Stimulated activated CD8-positive, alpha-beta memory T cell treated with anti-CD3 and anti-CD28 coated beads, Interleukin-7, amount 100 ng/mL, for 24 hours (primary cell): ENCODE results near the gene TRIM8.
"Not testable (repeated sequence)": the region's sequence is repeated elsewhere in the genome, so short reads cannot be mapped to it uniquely, and the experiment has no call there.

Source experiments
- DNase-seq: peaks from one replicate; pipeline ENCODE4 v3.0.0-alpha.2; 2020; ENCODE audit warnings: low read depth

Gene TRIM8

DNA sequence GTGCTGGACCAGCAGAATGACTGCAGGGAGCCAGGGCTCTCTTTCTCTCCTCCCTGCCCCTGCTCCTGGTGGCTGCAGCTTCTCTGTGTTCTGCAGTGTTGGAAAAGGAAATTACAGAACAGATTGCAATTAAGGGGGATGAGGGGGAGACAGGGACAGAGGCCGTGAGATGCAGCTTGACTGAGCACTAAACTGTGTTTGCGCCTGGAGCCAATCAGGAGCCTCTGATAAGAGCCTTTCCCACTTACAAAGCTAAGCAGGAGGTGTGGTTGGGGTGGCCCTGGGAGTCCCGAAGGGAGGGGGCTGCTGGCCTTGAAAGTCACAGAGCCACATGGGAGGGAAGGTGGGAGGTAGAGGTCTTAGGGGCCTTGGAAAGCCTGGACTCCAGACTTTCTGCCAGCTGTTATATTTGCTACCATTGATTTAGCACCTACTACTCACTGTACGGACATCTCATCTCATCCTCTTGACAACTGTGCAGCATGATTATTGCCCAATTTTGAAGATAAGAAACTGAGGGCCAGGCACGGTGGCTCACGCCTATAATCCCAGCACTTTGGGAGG, 26.7 kb downstream of the TRIM8 start:
- DNase-seq = no peak

- DNase-seq = no peak
These were observed 29.0 kb downstream of the TRIM8 start for GRCh38 chr10:102673236-102673818.

DNA sequence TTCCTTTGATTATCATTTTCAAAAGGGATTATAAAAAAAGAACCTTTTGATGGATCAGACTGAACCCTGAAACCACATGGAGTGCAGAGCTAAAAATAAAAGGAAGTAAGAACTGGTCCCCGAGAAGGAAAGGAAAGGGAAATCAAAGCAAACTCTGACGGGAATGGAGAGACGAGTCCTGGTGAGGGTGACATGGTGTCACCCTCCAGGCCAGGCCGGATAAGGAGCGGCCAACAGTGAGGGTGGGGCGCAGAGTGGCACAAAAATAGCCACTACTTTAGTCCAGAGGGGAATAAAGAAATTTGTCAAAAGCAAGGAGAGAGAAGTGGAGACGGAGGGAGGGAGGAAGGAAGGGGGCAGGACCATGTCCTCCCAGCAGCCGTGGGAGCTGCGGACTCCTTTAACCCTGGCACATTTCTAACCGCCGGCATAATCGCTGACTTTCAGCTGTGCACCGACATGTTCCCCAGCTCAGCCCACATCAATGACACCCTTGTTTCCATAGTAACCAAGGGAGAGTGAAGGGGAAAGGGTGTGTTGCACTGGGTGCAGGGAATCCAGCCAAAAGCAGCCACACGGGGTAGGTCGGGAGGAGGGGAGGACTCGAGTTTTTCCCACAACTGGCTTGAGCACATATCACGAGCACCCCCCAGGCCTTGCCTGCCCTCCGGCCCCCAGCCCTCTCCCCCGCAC, 29.7 kb downstream of the TRIM8 start:
- no peak for DNase-seq

DNA sequence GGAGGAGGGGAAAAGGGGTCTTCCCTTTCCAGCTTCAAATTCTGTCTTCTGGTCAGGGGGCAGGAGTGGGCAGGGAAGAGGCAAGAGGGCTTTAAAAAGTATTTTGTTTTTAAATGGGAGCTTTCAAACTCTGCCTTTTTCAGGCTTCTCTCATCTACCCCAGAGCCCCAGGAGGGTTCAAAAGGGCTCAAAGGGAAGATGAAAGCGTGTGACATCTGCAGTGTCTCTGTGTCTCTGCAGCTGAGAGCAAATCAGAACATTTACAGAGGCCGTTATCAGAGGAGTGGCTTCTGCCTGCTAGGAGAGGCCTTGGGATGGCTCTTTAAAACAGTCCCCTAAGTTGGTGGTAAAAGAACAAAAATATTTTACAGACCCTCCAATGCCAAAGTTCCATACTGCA, 30.3 kb downstream of the TRIM8 start:
- DNase-seq = no peak

DNA sequence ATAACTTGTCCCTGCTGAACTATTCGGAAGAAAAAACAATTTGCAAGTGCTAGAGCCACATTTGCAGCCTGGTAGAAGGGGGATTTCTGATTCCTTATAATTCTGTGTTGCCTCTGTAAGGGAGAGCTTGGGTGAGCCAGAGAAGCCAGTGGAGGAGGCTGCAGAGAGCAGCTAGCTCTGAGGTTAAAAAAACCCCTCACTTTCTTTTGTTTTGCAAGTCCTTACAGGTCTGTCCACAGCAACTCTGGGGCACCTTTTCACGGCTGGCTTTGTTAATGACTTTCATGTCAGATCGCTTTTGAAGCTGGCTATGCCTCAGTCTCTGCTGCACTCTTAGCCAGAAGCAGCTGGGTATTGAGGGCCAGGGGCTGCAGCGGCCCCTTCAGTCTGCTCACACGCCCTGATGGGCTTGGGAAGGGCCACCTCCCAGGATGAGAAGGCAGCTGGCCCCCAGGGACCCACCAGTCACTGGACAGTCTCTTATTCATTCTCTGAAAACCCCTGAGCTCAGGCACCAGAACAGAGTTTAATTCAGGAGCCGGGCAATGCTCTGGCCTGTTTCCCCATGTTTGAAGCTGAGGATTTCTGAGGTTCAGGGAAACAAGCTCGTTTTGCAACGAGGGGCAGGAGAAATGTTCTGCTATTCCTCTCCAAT, 30.9 kb downstream of the TRIM8 start:
- no peak for DNase-seq

DNA sequence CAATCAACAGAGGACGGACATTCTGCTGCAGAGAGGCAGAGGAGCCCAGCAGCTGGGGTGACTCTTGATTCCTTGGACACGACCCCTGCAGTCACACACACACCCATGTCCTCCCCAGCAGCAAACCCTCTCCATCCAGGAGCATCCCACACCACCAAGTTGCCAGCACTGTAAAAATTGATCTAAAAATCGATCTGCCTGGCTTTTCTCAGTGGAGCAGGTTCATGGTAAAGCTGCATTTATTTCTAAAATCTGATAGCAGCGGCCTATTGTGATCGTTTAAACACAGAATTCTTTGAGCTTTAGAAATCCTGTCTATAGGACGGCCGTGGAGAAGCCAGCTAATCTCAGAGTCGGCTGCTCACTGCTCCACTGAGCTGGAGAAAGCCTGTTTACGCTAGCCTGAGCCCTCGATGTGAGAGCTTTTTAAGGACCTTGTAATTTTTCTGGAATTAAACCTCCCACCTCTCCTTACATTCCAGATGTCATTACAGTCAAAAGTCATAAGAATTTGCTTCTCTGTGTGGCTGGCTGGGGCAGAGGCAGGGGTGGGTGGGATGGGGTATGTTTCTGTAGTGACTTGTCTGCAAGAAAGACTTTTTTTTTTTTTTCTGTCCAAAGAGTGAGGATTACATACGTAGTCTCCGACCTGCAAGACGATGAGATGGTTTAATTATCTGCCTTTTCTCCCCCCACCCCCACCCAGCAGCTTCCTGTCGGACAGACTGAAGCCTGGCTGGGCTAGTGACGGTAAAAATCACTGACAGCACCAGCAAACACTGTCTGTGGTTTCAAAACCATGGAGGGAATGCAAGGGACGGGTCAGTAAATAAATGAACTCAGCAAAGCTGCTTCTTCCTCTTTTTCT, 31.6 kb downstream of the TRIM8 start:
- DNase-seq = no peak

GRCh38 chr10:102676534-102677315, 32.4 kb downstream of the TRIM8 start:
- no peak for DNase-seq

- no peak for DNase-seq
These were observed 33.2 kb downstream of the TRIM8 start for GRCh38 chr10:102677331-102678067.

DNA sequence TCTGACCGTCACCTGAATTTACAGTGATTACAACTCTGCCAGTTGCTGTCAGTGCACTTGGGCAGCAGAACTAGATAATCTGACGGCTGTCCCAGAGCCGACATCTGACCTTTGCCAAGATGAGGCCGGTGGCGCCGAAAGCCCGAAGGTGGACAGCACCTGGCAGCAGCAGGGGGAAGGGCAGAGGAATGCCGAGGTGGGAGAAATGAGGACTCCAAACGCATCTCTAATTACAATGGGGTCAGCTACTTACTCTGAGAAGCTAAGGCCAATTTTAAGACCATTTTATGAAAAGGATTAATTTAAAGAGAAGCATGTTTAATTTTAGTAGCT, 33.8 kb downstream of the TRIM8 start:
- DNase-seq = no peak

- DNase-seq = no peak
These were observed 34.6 kb downstream of the TRIM8 start for GRCh38 chr10:102678842-102679289.

DNA sequence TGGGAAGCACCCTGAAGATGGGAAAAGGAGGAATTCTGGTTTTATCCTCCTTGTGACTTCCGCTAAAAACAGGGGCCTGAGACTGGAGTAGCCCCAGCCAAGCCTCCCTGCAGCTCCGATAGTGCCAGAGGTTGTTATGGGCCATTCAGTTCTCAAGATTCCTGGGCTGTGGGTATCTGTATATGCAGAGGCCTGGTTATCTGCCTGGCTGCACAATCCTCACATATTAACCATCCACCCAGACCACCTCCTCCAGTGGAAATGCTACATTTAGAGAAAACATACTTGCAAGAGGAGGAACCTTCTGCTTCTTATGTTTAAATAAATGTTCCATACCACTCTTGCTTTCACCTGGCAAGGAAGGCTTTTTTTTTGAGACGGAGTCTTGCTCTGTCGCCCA, 35.3 kb downstream of the TRIM8 start:
- no peak for DNase-seq

GRCh38 chr10:102681696-102682095, 37.4 kb downstream of the TRIM8 start:
- no peak for DNase-seq

- DNase-seq = no peak
These were observed 38.1 kb downstream of the TRIM8 start for GRCh38 chr10:102682416-102682815.

DNA sequence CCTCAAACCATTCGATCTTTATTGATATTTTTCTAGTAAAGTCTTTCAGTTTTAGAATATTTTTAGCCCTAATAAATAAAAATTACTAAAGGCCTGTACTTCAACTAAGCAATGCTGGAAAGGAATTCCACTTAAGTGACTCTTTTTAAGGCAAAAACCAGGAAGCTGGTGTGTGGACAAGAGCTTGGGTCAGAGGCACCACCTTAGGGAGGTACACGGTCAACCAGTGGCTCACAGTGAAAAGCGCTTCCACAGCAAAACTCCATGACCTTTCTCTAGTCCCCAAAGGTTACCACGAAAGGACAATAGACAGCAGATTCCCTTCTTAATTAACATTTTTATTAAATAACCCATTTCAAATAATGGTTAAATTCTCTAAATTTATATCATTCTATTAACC, 38.7 kb downstream of the TRIM8 start:
- no peak for DNase-seq

GRCh38 chr10:102683736-102684135, 39.5 kb downstream of the TRIM8 start:
- no peak for DNase-seq

- no peak for DNase-seq
These were observed 47.2 kb downstream of the TRIM8 start for GRCh38 chr10:102691285-102692066.

DNA sequence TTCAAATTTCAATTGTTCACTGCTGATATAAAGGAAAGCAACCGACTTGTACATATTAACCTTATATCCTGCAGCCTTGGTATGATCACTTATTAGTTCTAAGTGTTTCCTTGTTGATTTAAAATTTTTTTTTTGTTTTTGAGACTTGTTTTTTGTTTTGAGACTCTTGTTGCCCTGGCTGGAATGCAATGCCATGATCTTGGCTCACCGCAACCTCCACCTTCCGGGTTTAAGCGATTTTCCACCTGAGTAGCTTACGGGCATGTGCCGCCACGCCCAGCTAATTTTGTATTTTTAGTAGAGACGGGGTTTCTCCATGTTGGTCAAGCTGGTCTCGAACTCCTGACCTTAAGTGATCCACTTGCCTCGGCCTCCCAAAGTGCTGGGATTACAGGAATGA, 51.1 kb downstream of the TRIM8 start:
- DNase-seq = not testable (repeated sequence)

- no peak for DNase-seq
These were observed 52.5 kb downstream of the TRIM8 start for GRCh38 chr10:102696736-102697135.

GRCh38 chr10:102698894-102699293, 54.6 kb downstream of the TRIM8 start:
- DNase-seq = no peak

- no peak for DNase-seq
These were observed 57.0 kb downstream of the TRIM8 start for GRCh38 chr10:102701272-102701671.
